Renal cortex interstitium (tissue), 11 donors: ENCODE data around the gene CDKN2D. TPM values are rescaled to one million over a fixed set of nuclear protein-coding genes. Genes with fewer than 3 reads are reported as not detected.
A peak's percentile ranks its signal among the peaks of the same experiment; 100 is the strongest.
"Not testable (repeated sequence)": the region's sequence is repeated elsewhere in the genome, so short reads cannot be mapped to it uniquely, and the experiment has no call there.

ENCODE experiments used
- DNase-seq, 11 donors: peaks; one replicate each; pipeline ENCODE4 v3.0.0-alpha.2; 2013; ENCODE audit warnings: low read depth in 9 of 11, low spot score in 4 of 11; ENCODE audit errors: extremely low read depth in 1 of 11
- polyA plus RNA-seq, 3 donors: library from polyadenylated mRNA; unstranded; fragments of 120-200 nt; gene quantifications; one replicate each; pipeline ENCODE4 v1.2.1, GENCODE V29; 2013; ENCODE audit not compliant: insufficient read length in 3 of 3

CDKN2D gene
- polyA plus RNA-seq, 3 donors: 7.9 to 12.5 (median 10.7) TPM

DNA sequence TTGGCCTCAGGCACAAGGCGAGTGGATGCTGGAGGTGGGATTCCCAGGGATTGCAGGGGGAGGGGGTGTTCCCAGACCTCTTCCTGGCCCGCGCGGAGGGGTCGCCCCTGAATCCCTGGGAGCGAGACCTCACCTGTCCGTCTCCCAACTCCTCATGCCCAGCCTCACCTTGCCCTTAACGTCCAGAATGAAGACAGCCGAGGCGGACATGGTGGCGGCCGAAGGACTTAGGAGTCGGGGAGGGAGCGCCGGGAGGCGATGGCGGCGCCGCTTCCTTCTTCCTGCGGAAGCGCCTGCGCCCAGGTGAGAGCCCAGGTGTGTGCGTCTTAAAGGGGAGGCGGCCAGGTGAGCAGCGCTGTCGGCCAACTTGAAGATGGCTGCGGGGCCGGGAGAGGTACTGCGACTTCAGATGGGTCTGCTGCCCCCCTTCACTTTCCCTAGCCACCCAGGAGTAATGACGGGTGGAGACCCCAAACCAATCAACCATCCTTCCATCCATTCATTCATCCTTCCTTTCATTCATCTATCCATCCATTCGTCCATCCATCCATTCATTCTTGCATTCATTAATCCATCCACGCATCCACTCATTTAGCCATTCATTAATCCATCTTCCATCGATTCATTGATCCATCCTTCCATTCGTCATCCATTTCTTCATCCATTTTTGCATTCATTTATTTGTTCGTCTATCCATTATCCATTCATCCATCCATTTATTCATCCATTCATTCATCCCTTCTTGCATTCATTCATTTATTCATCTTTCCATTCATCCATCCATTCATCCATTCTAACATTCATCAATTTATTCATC lies 18.5 kb upstream of the CDKN2D start, which contains the start of gene AP1M2:
Gene AP1M2 (minus strand): TSS at position 291 of the 817 bp plus-strand sequence. CDS start 81 bp downstream, at position 210.
- no peak for DNase-seq

DNA sequence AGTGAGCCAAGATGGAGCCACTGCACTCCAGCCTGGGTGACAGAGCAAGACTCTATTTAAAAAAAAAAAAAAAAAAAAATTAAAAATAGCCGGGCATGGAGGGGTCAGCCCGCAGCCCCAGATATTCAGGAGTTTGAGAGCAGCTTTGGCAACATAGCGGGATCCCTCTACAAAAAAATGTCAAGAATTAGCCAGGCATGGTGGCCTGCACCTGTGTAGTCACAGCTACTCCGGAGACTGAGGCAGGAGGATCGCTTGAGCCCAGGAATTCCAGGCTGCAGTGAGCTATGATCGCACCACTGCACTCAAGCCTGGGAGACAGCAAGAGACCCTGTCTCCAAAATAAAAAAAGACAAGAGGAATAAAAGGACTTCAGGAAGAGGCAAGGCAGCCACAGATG lies 17.6 kb upstream of the CDKN2D start:
- no peak for DNase-seq

DNA sequence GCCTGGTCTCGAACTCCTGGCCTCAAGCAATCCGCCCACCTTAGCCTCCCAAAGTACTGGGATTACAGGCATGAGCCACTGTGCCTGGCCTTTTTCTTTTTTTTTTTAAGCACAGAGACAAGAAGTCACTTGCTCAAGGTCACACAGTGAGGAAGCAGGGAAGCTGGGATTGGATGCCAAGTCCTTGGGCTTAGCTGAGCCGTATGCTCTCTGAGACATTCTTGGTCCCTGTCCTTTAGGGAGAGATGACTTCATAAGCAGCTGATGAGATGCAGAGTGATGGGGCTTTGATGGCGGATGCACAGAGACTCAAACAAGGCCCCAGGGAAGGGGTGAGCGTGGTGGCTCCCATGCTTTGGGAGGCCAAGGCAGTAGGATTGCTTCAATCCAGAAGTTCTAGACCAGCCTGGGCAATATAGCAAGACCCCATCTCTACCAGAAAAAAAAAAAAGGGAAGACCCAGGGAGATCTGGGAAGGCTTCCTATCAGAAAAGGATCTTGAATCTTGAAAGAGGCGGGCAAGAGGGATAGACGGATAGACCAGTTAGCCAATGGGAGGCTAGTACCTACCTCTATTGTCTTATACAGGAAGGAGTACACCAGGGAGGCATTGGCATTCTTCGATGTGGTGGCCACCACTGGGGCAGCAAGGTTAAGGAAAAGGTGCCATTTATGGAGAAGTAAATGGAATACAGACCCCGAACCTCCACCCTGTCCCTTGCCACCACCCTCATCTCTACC lies 14.4 kb upstream of the CDKN2D start:
- no peak for DNase-seq

DNA sequence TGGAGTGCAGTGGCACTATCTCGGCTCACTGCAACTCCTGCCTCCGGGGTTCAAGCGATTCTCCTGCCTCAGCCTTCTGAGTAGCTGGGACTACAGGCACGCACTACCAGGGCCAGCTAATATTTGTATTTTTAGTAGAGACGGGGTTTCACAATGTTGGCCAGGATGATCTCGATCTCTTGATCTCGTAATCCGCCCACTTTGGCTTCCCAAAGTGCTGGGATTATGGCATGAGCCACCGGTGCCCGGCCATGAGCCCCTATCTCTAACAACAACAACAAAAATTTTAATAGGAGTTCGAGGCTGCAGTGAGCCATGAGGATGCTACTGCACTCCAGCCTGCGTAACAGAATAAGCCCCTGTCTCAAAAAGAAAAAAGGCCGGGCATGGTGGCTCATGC lies 13.3 kb upstream of the CDKN2D start:
- DNase-seq: no peak

DNA sequence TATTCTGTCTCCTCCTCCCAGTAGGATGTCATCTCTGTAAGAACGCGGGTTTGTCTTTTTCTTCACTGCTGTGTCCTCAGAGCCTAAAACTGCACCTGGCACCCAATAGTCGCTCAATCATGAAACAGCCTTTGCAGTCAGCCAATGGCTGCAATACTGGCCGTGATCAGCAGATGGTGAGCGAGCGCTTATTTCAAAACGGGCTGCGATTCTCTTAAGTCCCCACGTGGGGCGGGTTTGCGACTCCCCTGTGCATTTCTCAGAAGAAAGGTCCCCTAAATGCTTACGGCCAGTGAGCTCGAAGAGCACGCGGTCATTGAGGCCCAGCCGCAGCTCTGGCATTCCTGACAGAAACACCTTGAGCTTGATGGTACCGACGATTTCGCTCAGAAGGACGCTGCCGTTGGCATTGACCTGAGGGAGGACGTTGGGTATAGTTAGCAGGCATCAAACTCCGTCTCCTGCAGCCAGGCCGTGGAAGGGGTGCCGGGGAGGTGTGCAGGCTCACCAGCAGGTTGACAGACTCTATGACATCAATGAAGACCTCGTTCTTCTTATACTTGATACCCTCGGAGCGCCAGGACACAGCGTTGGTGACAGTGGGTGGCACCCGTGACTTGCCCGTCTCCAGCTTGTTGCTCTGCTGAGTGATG lies 12.3 kb upstream of the CDKN2D start:
- DNase-seq: peak in 9 of 11 donors; percentile 74 to 91 (median 85)

DNA sequence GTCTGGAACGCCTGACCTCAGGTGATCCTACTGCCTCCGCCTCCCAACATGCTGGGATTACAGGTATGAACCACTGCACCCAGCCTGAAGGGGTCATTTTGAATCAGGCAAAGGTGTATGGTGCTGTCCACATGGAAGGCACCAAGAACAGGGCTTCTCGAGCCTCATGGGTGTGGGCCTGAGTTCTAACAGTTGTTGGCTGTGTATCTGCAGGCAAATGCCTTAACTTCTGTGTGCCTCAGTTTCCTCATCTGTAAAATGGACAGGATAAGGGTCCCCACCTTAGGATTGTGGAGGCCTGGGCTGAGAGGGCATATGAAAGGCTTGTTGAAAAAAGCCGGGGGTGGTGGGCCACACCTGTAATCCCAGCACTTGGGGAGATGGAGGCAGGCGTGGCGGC lies 9.2 kb upstream of the CDKN2D start:
- no peak for DNase-seq

DNA sequence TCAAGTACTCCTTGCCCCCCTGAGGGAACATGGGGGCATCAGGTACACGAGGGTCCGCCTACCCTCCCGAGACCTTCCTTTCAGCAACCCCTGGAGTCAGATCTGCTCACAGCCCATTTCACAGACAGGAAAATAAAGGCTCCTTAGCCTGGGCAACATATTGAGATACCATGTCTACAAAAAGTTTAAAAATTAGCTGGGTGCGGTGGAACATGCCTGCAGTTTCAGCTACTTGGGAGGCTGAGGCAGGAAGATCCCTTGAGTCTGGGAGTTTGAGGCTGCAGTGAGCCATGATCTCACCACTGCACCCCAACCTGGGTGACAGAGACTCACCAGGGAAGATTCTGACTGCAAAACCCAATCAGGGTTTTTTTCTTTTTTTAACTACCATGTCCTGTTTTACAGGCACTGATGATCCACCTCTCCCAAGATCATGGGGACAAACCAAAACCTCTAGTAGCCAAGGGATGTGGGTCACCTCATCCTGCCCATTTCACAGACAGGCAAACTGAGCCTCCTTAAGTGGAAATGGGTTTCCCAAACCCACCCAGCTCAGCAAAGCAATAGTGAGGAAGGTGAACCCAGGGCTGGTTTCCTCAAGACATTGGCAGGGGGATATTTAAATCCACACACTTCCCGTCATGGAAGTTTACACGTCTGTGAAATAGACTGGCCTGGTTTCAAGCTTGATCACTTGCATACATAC lies 6.4 kb upstream of the CDKN2D start:
- no peak for DNase-seq

DNA sequence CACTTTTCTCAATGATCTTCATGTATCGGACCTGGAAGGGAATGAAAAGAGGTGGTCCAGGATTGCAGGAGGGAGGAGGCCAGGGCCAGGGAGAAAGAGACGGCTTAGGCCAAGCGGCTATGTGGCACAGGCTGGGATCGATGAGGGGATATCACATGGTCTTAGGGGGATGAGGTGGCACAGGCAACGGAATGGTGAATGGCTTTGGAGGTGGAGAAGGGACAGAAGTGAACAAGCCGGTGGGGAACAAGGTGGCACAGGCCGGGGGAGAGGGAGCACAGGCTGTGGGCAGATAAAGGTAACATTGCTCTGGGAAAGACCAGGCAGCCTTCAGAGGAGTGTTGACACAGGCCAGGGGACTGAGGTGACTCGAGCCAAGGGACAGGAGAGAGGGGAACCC lies 5.7 kb upstream of the CDKN2D start:
- no peak for DNase-seq

DNA sequence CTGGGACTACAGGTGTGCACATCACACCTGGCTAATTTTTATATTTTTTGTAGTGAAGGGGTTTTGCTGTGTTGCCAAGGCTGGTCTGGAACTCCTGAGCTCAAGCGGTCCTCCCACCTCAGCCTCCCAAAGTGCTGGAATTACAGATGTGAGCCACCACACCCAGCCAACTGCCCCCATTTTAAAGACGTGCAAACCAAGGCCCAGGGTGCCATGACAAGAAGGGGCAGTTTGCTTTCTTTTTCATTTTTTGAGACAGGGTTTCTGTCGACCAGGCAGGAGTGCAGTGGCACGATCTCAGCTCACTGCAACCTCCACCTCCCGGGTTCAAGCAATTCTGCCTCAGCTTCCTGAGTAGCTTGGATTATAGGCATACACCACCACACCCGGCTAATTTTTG lies 5.0 kb upstream of the CDKN2D start:
- DNase-seq: not testable (repeated sequence)

DNA sequence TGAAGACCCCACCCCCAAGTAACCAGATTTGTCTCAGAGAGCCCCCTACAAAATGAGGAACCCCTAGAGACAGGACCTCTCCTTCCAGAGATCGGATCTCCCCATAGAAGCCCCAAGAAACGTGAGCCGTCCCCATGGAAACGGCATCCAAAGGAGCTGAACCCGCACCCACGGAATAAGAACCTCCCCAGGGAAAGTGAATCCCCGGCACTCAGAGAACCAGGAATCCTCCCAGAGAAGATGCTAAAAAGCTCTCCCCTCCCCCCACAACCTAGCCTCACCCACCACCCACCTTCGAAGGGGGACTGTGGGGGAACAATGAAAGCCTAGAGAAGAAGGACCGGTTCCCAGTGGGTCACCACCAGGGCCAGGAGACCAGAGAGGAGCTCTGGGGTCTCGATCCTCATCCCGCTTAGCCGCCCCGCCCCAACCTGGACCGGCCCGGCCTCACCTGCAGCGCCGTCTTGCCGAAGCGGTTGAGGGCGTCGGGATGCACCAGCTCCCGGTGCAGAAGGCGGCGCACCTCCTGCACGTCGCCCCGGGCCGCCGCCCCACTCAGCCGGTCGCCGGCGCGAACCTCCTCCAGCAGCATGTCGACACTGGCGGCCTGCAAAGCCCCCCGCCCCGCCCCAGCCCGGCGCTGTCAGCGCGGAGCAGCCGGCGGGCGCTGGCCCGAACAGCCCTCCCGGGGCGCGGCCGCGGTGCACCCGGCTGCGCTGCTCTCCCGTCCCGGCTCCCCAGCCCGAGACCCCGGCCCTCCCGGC lies 535 bp downstream of the CDKN2D start:
- no peak for DNase-seq

DNA sequence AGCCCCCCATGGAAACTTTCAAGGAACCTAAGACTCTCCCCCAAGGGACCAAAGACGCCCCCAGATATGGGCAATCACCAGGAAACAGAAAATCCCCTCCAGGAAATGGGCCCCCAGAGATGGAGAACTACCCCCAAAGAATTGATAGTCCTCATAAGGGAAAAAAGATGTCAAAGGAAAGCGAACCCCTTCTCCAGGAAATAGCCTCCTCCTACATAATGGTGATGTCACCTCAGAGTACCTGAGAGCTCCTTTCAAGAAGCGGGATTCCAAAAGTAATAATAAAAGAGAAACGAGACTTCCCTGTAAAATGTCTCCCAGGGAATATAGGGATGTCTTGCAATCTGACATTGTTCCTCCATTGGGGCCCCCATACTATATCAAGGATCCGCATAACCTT lies 1.1 kb downstream of the CDKN2D start:
- no peak for DNase-seq

DNA sequence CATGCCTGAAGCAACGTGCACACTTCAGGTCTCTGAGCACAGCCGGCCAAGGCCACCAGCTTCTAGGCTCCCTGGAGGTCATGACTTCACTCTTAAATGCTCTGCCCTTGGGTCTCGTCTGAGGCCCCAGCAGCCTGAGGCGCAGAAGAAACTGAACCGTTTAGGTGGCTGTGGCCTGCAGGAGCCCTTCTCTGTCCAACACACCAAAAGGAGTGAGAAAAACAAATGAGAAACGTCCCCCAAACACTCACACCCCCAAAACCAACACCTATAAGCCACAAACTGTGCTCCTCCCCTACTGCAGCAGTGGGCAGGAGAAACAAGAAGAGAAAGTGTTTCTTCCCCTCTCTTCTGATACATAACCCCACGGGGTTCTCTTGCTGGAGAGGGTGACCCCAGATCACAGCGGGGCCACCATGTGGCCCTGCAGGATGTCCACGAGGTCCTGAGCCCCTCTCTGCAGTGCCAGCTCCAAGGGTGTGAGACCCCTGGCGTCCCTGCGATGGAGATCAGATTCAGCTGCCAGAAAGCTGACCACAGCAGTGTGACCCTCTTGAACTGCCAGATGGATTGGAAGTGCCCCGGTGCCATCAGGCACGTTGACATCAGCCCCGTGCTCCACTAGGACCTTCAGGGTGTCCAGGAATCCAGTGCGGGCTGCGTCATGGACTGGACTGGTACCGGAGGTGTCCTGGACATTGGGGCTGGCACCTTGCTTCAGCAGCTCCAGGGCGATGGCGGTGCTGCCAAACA lies 1.9 kb downstream of the CDKN2D start:
- no peak for DNase-seq

DNA sequence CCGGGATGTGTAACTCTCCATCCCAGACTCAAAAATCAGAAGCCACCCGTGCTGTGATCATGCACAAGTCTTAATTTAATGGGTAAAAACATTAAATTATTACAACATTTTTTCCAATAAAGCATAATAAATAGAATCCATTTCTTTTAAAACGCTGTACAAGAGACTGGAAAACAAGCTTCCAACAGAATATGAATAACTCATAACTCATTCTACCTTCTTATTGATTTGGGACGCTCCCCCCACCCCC lies 2.4 kb downstream of the CDKN2D start:
- DNase-seq: no peak

DNA sequence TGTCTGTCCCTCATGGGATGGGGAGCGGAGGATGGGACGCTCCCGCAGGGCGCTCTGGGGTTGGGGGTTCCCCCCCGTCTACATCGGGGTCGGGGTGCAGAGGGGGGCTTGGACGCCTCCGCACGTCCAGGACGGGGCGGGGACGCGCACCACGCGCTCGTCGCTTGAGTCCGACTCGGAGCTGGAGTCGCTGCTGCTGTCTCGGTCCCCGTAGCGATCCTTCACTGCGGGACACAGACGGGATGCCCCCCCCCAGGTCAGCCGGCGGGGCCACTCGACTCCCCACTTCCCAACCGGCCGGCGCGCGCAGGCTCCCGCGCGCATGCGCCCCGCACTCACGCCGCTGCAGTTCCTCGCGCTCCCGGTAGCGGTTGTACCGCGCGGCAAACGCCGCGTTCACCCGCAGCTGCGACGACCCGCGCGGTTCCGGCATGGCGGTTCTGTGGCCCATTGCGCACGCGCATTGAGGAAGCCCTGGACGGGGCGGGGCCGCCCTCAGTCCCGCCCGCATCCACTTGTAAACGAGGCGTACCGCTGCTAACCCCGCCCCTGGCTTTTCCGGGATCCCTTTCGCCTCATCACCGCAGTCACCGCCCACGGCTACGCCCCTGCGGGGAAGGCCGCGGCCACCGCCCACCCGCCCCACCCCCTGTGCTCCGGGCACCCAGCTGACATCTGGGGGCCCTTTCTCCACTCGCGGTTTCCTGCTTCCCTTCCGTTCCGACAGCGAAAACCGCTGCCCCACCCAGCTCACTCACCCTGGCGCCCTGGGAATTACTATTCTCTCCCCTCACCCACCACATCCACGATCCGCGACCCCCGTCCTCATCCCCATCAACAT lies 3.0 kb downstream of the CDKN2D start, which contains the start of gene KRI1:
Gene KRI1 (minus strand): TSS at position 444 of the 841 bp plus-strand sequence. CDS start 11 bp downstream, at position 433.
- DNase-seq: peak; percentile 81 to 95 (median 94)

DNA sequence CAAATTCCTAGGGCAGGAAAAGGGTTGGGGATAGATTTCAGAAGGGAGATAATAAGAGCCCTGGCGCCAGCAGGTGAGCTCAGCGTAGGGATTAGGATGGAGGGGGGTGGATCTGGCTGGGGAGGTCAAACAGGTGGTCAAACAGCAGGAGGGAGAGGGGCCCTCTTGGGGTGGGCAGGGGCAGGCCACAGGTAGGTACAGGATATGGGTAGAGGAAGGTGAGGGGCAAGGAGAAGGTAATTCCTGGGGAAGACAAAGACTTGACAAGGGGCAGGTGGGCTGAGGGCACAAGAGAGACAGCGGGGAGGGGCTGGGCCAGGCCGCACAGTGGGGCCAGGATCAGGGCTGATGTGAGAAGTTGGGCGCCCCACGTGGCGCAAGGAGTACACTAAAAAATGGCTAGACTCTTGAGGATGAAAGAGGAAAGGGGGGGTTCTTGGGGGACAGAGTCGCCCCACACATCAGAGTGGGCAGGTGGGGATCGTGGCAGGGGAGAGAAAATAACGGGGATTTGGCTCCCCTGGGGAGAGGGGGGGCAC lies 3.7 kb downstream of the CDKN2D start:
- DNase-seq: no peak

DNA sequence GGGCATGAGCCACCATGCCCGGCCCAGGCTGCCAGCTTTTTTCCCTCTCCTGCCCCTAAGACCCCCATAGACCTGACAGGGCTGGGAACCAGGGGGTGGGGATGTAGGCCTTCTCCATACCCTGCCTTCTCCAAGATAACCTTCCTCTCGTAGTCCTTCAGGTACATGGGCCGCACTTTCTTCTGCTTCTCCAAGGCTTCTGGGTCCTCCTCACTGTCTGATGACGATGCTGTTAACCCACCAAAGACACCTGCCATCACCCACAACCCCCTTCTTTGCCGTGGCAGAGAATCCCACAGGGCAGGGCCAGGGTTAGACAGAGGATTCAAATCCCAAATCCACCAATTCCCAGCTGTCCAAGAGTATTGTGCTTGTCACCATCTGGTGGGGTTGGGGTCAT lies 6.2 kb downstream of the CDKN2D start:
- DNase-seq: no peak

DNA sequence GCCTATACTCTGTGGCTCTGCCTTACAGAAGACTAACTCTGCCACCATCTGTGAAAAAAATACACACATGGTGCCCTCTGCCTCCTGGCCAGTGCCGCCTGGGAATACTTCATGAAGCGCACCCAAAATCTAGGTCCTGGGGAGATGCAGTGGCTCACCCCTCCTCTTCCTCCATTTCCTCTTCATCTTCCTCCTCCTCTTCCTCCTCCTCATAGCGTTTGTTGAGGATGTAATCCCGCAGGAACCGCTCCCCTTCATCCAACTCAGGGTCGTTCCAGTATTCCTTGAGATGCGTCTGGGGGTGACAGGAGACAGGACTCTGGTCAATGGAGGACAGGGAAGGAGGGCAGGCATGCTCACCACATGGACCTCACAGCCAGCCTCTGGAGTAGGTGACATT lies 8.6 kb downstream of the CDKN2D start:
- no peak for DNase-seq
